HG03025 (cell line): Measurements from ENCODE around the gene COQ8B.

Experiments
- ATAC-seq: cut with Tn5 transposase; IDR thresholded peaks from one replicate; pipeline ENCODE4 v1.9.1; 2021; ENCODE audit warnings: mild to moderate bottlenecking, moderate library complexity; ENCODE audit not compliant: unreplicated experiment, low FRiP score

COQ8B gene

GRCh38 chr19:40642051-40642706, 74.5 kb downstream of the COQ8B start:
- no peak for ATAC-seq
